Activated T-cell treated with anti-CD3 and anti-CD28 coated beads, Interleukin-2, amount 50 U/mL, for 48 hours (primary cell): ENCODE measurements around the gene MC2R.
"Not testable (repeated sequence)": the region's sequence is repeated elsewhere in the genome, so short reads cannot be mapped to it uniquely, and the experiment has no call there.

Experiments
- DNase-seq, 2 experiments: peaks; one replicate each; pipeline ENCODE4 v3.0.0-alpha.2; 2020

MC2R gene

DNA sequence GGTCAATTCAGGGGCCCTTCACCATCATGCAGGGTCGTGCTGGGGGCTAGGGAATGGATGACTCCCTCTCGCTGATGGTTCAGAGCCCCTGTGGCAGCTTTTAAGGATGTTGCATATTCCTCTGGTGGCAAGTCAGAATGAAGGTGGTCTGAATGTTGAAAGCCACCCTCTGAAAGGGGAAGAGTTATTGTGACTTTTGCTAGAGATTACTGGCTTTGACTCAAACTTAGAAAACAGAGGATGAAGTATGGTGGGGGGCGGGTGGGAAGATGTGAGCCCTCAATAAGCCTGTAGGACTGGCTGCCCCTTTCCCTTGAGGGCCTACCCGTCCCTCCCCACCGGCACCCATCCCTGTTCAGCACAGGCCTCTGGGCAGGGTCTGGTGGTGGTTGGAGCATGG is 23.2 kb downstream of the MC2R start:
- DNase-seq = no peak

- no peak for DNase-seq
These were observed 24.5 kb downstream of the MC2R start for GRCh38 chr18:13890761-13891361.

DNA sequence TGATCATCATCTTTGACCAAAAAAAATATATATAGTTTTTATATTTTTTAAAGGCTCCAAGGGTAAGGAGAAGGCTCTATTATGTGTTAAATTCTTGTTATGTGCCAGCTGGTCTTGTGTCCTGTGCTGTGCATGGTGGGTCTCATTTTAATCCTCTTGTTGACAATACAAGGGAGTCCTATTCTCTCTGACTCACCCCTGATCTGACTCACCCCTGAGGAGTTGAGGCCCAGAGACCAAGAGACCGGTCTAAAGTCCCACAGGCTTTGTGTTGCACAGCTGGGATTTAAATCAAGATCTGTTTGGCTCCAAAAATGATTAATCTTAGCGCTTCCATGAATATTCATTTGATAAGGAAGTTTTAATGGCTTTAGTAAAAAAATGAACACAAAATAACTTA is 25.7 kb downstream of the MC2R start:
- DNase-seq = no peak

- no peak for DNase-seq
These were observed 27.1 kb downstream of the MC2R start for GRCh38 chr18:13888191-13888716.

- no peak for DNase-seq
These were observed 30.3 kb downstream of the MC2R start for GRCh38 chr18:13885009-13885408.

DNA sequence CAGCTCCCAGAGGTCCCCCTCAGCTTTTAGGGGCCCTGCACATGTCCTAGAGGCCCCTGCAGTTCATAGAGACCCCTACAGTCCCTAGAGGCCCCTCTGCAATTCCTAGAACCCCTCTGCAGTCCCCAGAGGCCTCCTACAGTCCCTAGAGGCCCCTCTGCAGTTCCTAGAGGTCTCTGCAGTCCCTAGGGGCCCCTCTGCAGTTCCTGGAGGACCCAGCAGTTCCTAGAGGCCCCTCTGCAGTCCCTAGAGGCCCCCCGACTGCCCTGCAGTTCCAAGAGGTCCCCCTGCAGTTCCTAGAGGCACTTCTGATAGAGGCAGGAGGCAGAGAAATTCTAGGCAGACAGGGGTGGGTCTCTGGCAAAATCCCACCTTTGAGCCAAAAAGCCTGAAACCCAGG is 35.4 kb downstream of the MC2R start:
- DNase-seq = no peak

DNA sequence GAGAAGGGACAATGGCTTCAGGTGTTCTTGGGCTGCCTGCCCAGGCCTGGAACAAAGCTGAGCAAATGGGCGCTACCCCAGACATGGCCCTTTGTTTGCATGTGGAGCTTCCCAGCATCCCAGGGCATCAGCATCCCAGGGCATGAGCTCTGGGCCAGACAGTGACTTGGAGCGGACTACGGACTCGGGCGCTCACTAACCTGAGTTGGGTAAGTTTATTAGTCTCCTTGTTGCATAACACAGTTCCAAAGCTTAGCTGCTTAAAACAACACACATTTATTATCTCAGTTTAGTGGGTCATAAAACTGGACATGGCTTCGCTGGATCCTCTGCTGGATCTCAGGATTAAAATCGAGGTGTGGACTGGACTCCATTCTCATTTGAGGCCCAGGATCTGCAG is 35.8 kb downstream of the MC2R start:
- no peak for DNase-seq

GRCh38 chr18:13878857-13879256 is 36.5 kb downstream of the MC2R start:
- no peak for DNase-seq

GRCh38 chr18:13877157-13877556 is 38.2 kb downstream of the MC2R start:
- DNase-seq = no peak

GRCh38 chr18:13874558-13874957 is 40.8 kb downstream of the MC2R start:
- DNase-seq = no peak

GRCh38 chr18:13872932-13873331 is 42.4 kb downstream of the MC2R start:
- DNase-seq = no peak

- no peak for DNase-seq
These were observed 43.0 kb downstream of the MC2R start for GRCh38 chr18:13872373-13872772.

DNA sequence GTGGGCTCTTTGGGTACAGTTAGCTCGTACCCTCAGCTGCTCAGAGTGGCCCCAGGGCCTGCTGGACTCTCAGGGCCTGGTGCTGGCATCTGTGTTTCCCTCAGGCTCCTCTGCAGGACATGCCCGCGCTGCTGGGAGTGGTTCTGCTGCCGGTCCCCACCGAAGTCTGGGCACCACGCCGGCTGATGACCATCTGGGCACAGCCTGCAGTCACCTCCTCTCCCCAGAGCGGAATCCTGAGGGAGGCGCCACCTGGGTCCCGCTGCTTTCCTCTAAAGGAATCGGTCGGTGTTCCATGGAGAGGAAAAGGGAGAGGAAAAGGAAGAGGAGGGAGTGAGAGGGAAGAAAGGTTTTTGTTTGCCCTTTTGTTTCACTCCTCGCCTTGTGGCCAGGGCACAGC is 43.6 kb downstream of the MC2R start:
- DNase-seq = no peak

DNA sequence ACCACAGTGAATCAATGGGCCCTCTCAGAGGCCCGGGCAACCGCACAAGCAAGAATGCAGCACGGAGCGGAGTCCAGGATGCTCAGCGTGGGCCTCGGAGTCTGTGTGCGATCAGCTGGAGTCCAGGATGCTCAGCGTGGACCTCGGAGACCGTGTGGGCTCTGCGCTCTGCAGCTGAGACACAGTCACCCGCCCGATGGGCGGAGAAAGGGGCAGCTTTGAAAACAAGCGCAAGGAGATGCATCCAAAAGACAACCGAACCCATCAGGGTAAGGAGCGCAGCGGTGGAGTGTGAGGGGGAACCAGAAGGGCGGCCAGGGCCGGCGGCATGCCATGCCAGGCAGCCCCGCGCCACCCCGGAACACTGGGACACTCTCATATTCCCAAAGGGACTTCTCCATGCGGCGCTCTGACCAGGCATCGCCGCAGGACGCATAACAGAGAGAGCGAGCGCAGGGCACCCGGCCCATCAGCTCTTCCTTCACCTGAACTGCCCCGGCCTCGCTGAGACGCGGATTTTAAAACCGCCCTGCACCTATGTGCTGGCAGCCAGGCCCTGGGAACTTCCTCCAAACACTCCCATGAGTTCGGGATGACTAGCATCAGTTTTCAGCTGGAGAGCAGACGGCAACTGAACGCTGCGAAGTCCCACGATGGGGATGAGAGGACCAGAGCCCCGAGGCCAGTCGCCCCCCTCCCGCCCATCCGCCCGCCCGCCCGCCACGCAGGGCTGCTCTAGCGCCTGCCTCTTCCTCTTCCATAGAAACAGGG is 46.6 kb downstream of the MC2R start:
- DNase-seq = no peak

GRCh38 chr18:13862898-13863297 is 52.4 kb downstream of the MC2R start:
- DNase-seq = not testable (repeated sequence)

GRCh38 chr18:13849791-13850190 is 65.5 kb downstream of the MC2R start:
- no peak for DNase-seq

- no peak for DNase-seq
These were observed 78.8 kb downstream of the MC2R start for GRCh38 chr18:13836559-13836958.

DNA sequence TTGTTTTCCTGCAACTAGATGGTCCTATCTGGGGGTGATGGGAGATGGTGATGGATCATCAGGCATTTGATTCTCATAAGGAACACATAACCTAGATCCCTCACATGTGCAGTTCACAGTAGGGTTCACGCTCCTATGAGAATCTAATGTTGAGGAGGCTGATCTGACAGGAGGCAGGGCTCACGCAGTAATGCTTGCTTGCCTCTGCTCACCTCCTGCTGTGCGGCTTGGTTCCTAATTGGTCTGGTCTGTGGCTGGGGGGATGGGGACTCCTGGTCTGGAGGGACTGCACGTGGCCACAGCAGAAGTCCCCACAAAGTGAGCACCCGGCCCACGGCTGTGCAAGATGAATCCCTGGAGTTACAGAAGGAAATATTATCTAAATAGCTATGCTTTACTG is 80.1 kb downstream of the MC2R start:
- DNase-seq = no peak

- DNase-seq = no peak
These were observed 80.8 kb downstream of the MC2R start for GRCh38 chr18:13834496-13835015.
